Measurements from ENCODE around the gene PAF1. TPM values are rescaled to one million over a fixed set of nuclear protein-coding genes. Genes with fewer than 3 reads are reported as not detected.

PAF1 gene
- total RNA-seq, 4 donors from 2014 or later, result 30.8 to 48.3 (median 44.3) TPM

- H3K4me1 ChIP-seq, result peaks cover 0 to 36% (median 20%) of the 10 kb centered on the region in 4 donors
- H3K27me3 ChIP-seq, result no peaks in the 10 kb centered on the region
- no peaks in the 10 kb centered on the region for H3K9me3 ChIP-seq
- no peak for TF ChIP-seq CTCF (IDR thresholded peaks at IDR 0.05)
- no peak for TF ChIP-seq POLR2A (IDR thresholded peaks at IDR 0.05)
- TF ChIP-seq EP300 (IDR thresholded peaks at IDR 0.05), result no peak
- 73 to 92% methylated on average over 5 of the region's 5 CpGs for WGBS, 2 donors
- H3K27ac ChIP-seq, result peak overlapping the region in 2 of 4 donors; percentile 99 to 100
- H3K36me3 ChIP-seq, result peaks cover 0 to 68% (median 33%) of the 10 kb centered on the region in 3 donors
- DNase-seq (ENCODE audit: low spot score in 2 of 2), result no peak
- no peak overlapping the region for H3K4me3 ChIP-seq
Measured at GRCh38 chr19:39388657-39389056, 2.2 kb downstream of the PAF1 start.

- peaks cover 0 to 83% (median 54%) of the 10 kb centered on the region in 3 donors for H3K36me3 ChIP-seq
- H3K27ac ChIP-seq, result peak overlapping the region in 1 of 4 donors; percentile 2
- no peak overlapping the region for H3K4me3 ChIP-seq
- no peaks in the 10 kb centered on the region for H3K9me3 ChIP-seq
- TF ChIP-seq CTCF (IDR thresholded peaks at IDR 0.05) (no peak), EP300 (IDR thresholded peaks at IDR 0.05) (no peak), POLR2A (IDR thresholded peaks at IDR 0.05) (no peak)
- H3K27me3 ChIP-seq, result no peaks in the 10 kb centered on the region
- H3K4me1 ChIP-seq, result peaks cover 0 to 17% (median 11%) of the 10 kb centered on the region in 4 donors
- no peak for DNase-seq (ENCODE audit: low spot score in 2 of 2)
- WGBS, 2 donors, result 83 to 87% methylated on average over 7 of the region's 7 CpGs
Measured at GRCh38 chr19:39386557-39386956, 4.3 kb downstream of the PAF1 start.

- no peak overlapping the region for H3K4me3 ChIP-seq
- H3K36me3 ChIP-seq, result peaks cover 0 to 90% (median 55%) of the 10 kb centered on the region in 3 donors
- no peak for DNase-seq (ENCODE audit: low spot score in 2 of 2)
- no peak for TF ChIP-seq CTCF (IDR thresholded peaks at IDR 0.05)
- TF ChIP-seq EP300 (IDR thresholded peaks at IDR 0.05), result peak in 1 of 2 donors; percentile 16
- TF ChIP-seq POLR2A (IDR thresholded peaks at IDR 0.05), result no peak
- H3K9me3 ChIP-seq, result no peaks in the 10 kb centered on the region
- H3K4me1 ChIP-seq, result peaks cover 0 to 16% (median 11%) of the 10 kb centered on the region in 4 donors
- H3K27ac ChIP-seq, result no peak overlapping the region
- WGBS, 2 donors, result 76 to 77% methylated on average over 20 of the region's 20 CpGs
- H3K27me3 ChIP-seq, result no peaks in the 10 kb centered on the region
Measured at GRCh38 chr19:39385629-39386411, 5.1 kb downstream of the PAF1 start.

- Histone ChIP-seq H3K27me3 (no peaks in the 10 kb centered on the region), H3K9me3 (no peaks in the 10 kb centered on the region), H3K36me3 (peaks cover 0 to 98% (median 60%) of the 10 kb centered on the region in 3 donors), H3K4me3 (no peak overlapping the region), H3K27ac (peak overlapping the region in 2 of 4 donors; percentile 44 to 52), H3K4me1 (peaks cover 0 to 16% (median 7%) of the 10 kb centered on the region in 4 donors)
- DNase-seq (ENCODE audit: low spot score in 2 of 2), result no peak
- WGBS, 2 donors, result 56 to 62% methylated on average over 9 of the region's 9 CpGs
- TF ChIP-seq EP300 (IDR thresholded peaks at IDR 0.05), result no peak
- no peak for TF ChIP-seq CTCF (IDR thresholded peaks at IDR 0.05)
- TF ChIP-seq POLR2A (IDR thresholded peaks at IDR 0.05), result no peak
Measured at GRCh38 chr19:39384839-39385568, 5.9 kb downstream of the PAF1 start.
